Nephron (organoid): ENCODE measurements around the gene MTNR1A.

Source experiments
- H3K27ac Mint-ChIP-seq, 3 experiments: 2 replicates each; pipeline ENCODE4 v1.8.0; 2020; ENCODE audit warnings: mixed read lengths in 3 of 3, mild to moderate bottlenecking in 2 of 3, moderate library complexity in 1 of 3
- H3K27me3 Mint-ChIP-seq: 2 replicates; pipeline ENCODE4 v1.8.0; 2021; ENCODE audit warnings: low read depth, mild to moderate bottlenecking, moderate library complexity, mixed read lengths
- H3K36me3 Mint-ChIP-seq: 2 replicates; pipeline ENCODE4 v1.8.0; 2020; ENCODE audit warnings: low read depth, mixed read lengths
- H3K4me1 Mint-ChIP-seq: 2 replicates; pipeline ENCODE4 v1.8.0; 2020; ENCODE audit warnings: mixed read lengths
- H3K4me3 Mint-ChIP-seq, 3 experiments: 2 replicates each; pipeline ENCODE4 v1.8.0; 2020; ENCODE audit warnings: mild to moderate bottlenecking in 3 of 3, mixed read lengths in 3 of 3, moderate library complexity in 2 of 3
- H3K9me3 Mint-ChIP-seq: 2 replicates; pipeline ENCODE4 v1.8.0; 2020; ENCODE audit warnings: mixed read lengths
- TF ChIP-seq, protein P1 (sequence below), 3 experiments: fragments of 200-600 bp; sonication (generic); IDR thresholded peaks; one replicate each; pipeline ENCODE4 v1.5.0; 2021; ENCODE audit warnings: antibody characterized with exemption in 3 of 3; ENCODE audit not compliant: unreplicated experiment in 3 of 3

MTNR1A gene

DNA sequence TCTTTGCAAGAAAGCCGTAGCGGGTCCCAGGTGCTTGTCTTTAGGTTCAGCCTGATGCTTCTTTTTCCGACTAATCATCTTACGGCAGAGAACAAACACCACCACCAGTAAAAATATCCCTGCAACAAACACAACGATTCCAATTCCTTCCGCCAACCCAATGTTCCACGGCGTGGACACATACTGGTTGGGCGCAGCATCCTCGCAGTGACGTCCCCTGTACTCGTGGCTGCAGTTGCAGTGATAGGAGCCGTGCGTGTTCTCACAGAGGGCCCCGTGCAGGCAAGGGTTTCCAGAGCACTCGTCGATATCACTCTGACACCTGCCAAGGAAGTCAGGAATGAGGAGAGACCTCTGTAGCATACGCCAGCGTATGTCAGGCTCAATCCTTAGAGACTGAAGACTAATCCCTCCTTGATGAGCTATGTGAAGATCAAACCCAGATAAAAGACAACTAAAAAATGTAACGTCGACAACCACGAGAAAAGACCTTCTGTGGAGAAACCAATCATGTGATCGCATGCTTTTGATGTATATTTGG is 41.6 kb upstream of the MTNR1A start:
- Mint-ChIP-seq H3K4me1 (no peaks in the 10 kb centered on the region), H3K4me3 (no peak overlapping the region), H3K9me3 (no peaks in the 10 kb centered on the region), H3K27ac (no peak overlapping the region), H3K27me3 (no peaks in the 10 kb centered on the region), H3K36me3 (peaks cover 88% of the 10 kb centered on the region)
- TF ChIP-seq, protein P1, sequence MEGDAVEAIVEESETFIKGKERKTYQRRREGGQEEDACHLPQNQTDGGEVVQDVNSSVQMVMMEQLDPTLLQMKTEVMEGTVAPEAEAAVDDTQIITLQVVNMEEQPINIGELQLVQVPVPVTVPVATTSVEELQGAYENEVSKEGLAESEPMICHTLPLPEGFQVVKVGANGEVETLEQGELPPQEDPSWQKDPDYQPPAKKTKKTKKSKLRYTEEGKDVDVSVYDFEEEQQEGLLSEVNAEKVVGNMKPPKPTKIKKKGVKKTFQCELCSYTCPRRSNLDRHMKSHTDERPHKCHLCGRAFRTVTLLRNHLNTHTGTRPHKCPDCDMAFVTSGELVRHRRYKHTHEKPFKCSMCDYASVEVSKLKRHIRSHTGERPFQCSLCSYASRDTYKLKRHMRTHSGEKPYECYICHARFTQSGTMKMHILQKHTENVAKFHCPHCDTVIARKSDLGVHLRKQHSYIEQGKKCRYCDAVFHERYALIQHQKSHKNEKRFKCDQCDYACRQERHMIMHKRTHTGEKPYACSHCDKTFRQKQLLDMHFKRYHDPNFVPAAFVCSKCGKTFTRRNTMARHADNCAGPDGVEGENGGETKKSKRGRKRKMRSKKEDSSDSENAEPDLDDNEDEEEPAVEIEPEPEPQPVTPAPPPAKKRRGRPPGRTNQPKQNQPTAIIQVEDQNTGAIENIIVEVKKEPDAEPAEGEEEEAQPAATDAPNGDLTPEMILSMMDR (IDR thresholded peaks at IDR 0.05; ENCODE audit: unreplicated experiment in 3 of 3): no peak

DNA sequence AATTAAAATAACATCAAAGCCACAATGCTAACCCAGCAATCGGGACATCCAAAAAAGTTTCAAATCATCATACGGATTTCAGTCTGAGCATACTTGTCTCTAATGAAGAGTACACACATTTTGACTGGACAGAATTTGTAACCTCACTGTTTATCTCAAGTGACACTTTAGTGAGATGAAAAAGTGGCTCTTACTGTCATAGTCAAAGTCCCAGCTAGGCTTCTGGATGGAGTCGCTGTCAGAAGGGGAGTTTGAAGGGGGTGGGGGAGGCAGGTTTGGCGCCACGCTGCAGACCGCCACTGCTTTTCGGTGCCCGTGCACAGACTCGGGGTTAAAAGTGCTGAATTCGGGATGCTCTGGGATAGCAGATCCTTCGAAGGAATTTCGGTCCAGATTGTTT is 41.0 kb upstream of the MTNR1A start:
- Mint-ChIP-seq H3K36me3 (peaks cover 86% of the 10 kb centered on the region), H3K4me3 (no peak overlapping the region), H3K27ac (no peak overlapping the region), H3K9me3 (no peaks in the 10 kb centered on the region), H3K4me1 (no peaks in the 10 kb centered on the region), H3K27me3 (no peaks in the 10 kb centered on the region)
- TF ChIP-seq, protein P1 (IDR thresholded peaks at IDR 0.05; ENCODE audit: unreplicated experiment in 3 of 3): no peak

DNA sequence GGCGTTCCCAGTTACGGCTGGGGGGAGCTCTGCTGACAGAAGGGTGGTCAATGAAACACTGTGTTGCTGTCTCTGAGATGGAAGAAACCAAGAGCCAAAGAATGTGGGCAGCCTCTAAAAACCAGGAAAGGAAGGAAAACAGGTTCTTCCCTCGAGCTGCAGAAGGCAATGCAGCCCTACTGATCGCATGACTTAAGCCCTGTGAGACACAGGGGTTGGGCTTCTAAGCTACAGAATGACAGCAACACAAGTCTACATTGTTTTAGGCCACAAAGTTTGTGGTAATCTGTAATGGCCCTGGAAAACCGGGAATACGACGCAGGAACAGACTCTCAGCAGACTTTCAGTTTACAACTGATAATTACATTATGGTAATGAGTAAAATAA is 38.2 kb upstream of the MTNR1A start:
- no peaks in the 10 kb centered on the region for H3K9me3 Mint-ChIP-seq
- no peak overlapping the region for H3K27ac Mint-ChIP-seq
- peaks cover 83% of the 10 kb centered on the region for H3K36me3 Mint-ChIP-seq
- H3K27me3 Mint-ChIP-seq: no peaks in the 10 kb centered on the region
- TF ChIP-seq, protein P1 (IDR thresholded peaks at IDR 0.05; ENCODE audit: unreplicated experiment in 3 of 3): no peak
- no peaks in the 10 kb centered on the region for H3K4me1 Mint-ChIP-seq
- H3K4me3 Mint-ChIP-seq: no peak overlapping the region

DNA sequence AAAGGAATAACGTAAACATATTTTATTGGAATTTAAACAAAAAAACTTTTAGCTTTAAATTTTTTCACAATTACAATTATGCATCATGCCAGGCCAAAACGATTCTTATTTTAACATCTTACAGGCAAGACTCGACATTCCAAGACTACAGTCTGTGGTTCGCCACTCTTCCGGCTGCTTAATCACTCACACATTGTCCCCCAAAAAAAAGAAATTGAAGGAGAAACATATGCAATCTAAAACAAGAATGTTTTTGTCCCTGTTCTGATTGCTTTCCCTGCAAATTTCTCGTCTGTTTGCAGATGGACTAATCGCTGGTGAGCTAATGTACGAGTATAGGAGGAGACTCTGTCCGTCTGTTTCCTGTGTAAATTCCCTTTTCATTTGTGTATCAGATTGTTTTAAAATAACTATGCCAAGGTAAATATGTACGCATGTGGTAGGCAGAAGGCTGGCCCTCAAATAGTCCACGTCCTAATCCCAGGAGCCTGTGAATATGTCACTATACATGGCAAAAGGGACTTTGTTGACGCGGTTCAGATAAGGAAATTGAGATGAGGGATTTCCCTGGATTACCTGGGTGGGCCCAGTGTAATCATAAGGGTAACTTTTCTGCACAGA is 37.7 kb upstream of the MTNR1A start:
- H3K27me3 Mint-ChIP-seq: no peaks in the 10 kb centered on the region
- H3K36me3 Mint-ChIP-seq: peaks cover 85% of the 10 kb centered on the region
- H3K9me3 Mint-ChIP-seq: no peaks in the 10 kb centered on the region
- no peak overlapping the region for H3K27ac Mint-ChIP-seq
- H3K4me3 Mint-ChIP-seq: no peak overlapping the region
- no peaks in the 10 kb centered on the region for H3K4me1 Mint-ChIP-seq
- TF ChIP-seq, protein P1 (IDR thresholded peaks at IDR 0.05; ENCODE audit: unreplicated experiment in 3 of 3): no peak

DNA sequence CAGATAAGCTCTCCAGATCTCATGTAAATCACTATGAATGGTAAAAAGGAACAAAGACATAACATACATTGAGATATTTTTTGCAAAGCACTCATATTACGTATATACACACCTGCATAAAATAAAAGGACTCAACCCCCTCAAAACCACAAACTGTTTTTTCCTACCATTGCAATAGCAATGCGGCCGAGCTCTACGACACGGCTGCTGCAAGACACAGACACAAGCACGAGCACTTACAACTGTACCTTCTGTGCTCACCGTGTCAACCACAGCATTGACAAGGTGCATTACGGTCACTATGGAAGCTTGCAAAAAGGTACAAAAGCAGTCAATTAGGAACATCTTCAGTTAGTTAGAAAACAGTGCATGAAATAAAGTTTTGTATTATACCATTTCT is 37.1 kb upstream of the MTNR1A start:
- TF ChIP-seq, protein P1 (IDR thresholded peaks at IDR 0.05; ENCODE audit: unreplicated experiment in 3 of 3): no peak
- Mint-ChIP-seq H3K27me3 (no peaks in the 10 kb centered on the region), H3K36me3 (peaks cover 83% of the 10 kb centered on the region), H3K27ac (no peak overlapping the region), H3K4me3 (no peak overlapping the region), H3K9me3 (no peaks in the 10 kb centered on the region), H3K4me1 (no peaks in the 10 kb centered on the region)

DNA sequence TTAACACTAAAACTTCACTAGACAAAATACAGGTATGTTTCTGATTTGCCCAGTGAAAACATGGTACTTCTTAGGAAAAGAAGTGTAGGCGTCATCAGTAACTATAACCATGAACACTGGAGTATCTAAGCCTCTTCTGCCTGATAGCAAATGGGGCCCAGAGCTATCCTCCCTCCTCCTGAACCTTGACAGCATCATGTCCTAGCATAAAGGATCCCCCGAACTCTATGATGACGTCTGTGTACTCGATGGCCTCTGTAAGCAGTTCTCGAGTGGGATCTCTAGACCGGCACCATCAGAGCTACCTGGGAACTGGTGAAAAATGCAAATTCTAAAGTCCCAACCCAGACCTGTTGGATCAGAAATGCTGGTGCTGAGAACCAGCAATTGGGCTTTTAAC is 36.3 kb upstream of the MTNR1A start:
- Mint-ChIP-seq H3K9me3 (no peaks in the 10 kb centered on the region), H3K27me3 (no peaks in the 10 kb centered on the region), H3K4me3 (no peak overlapping the region), H3K4me1 (no peaks in the 10 kb centered on the region), H3K27ac (no peak overlapping the region), H3K36me3 (peaks cover 82% of the 10 kb centered on the region)
- TF ChIP-seq, protein P1 (IDR thresholded peaks at IDR 0.05; ENCODE audit: unreplicated experiment in 3 of 3): no peak
